HG03159 (cell line): ENCODE data around the gene SRGN.
"Not testable (repeated sequence)": the region's sequence is repeated elsewhere in the genome, so short reads cannot be mapped to it uniquely, and the experiment has no call there.

Experiments
- ATAC-seq: cut with Tn5 transposase; IDR thresholded peaks from one replicate; pipeline ENCODE4 v1.9.1; 2021; ENCODE audit warnings: mild to moderate bottlenecking, moderate library complexity; ENCODE audit not compliant: unreplicated experiment

SRGN gene

GRCh38 chr10:69125554-69125953 is 37.7 kb downstream of the SRGN start:
- ATAC-seq, result no peak

- ATAC-seq, result no peak
These were observed 42.3 kb downstream of the SRGN start for GRCh38 chr10:69130251-69130650.

GRCh38 chr10:69139961-69140360 is 52.1 kb downstream of the SRGN start:
- no peak for ATAC-seq

- no peak for ATAC-seq
These were observed 53.4 kb downstream of the SRGN start for GRCh38 chr10:69141304-69141703.

- ATAC-seq, result not testable (repeated sequence)
These were observed 54.2 kb downstream of the SRGN start for GRCh38 chr10:69142074-69142473.

- no peak for ATAC-seq
These were observed 55.1 kb downstream of the SRGN start for GRCh38 chr10:69142983-69143382.

GRCh38 chr10:69145329-69145728 is 57.4 kb downstream of the SRGN start:
- no peak for ATAC-seq

GRCh38 chr10:69145864-69146263 is 58.0 kb downstream of the SRGN start:
- ATAC-seq, result no peak

- ATAC-seq, result no peak
These were observed 58.9 kb downstream of the SRGN start for GRCh38 chr10:69146759-69147158.

GRCh38 chr10:69151984-69152383 is 64.1 kb downstream of the SRGN start:
- ATAC-seq, result no peak

- no peak for ATAC-seq
These were observed 65.3 kb downstream of the SRGN start for GRCh38 chr10:69153227-69153626.
